HFF-Myc (cell line): ENCODE data around the gene EIF3J.
A peak's percentile ranks its signal among the peaks of the same experiment; 100 is the strongest.

Experiments used
- DNase-seq: peaks from one replicate; pipeline ENCODE4 v3.0.0-alpha.2; 2011; ENCODE audit warnings: low read depth; ENCODE audit errors: extremely low read depth
- H3K4me3 ChIP-seq: replicated peaks from 2 replicates; pipeline ENCODE4 v1.5.1; 2011; ENCODE audit warnings: low read depth, mild to moderate bottlenecking, control low read depth, low read length
- CTCF ChIP-seq: IDR thresholded peaks from 2 replicates; pipeline ENCODE4 v1.5.1; 2012; ENCODE audit warnings: mild to moderate bottlenecking, low read depth, low read length, control low read depth; ENCODE audit errors: missing control alignments

EIF3J gene

GRCh38 chr15:44536962-44537734, at the start of gene EIF3J:
EIF3J (plus strand) TSS chr15:44537147; CDS start chr15:44537195, 48 bp downstream.
- peak; percentile 86 for DNase-seq
- no peak for TF ChIP-seq CTCF

GRCh38 chr15:44489464-44489863, 47.5 kb upstream of the EIF3J start:
- peak; percentile 56 for DNase-seq

More at GRCh38 chr15:44536962-44537734, at the start of gene EIF3J:
- H3K4me3 ChIP-seq, result peak within 1 kb of the TSS; percentile 91

GRCh38 chr15:44490622-44491021, 46.3 kb upstream of the EIF3J start:
- H3K4me3 ChIP-seq, result no peak overlapping the region
- no peak for TF ChIP-seq CTCF
- DNase-seq, result no peak

More at GRCh38 chr15:44489464-44489863, 47.5 kb upstream of the EIF3J start:
- no peak overlapping the region for H3K4me3 ChIP-seq
- TF ChIP-seq CTCF, result no peak

GRCh38 chr15:44492040-44492439, 44.9 kb upstream of the EIF3J start:
- no peak for DNase-seq
- no peak overlapping the region for H3K4me3 ChIP-seq
- TF ChIP-seq CTCF, result no peak

GRCh38 chr15:44492672-44493071, 44.3 kb upstream of the EIF3J start:
- no peak for TF ChIP-seq CTCF
- H3K4me3 ChIP-seq, result no peak overlapping the region
- no peak for DNase-seq

- no peak for DNase-seq
- H3K4me3 ChIP-seq, result no peak overlapping the region
- no peak for TF ChIP-seq CTCF
Observed at GRCh38 chr15:44495562-44495961, 41.4 kb upstream of the EIF3J start.
